Esophagus squamous epithelium (tissue), 5 donors: ENCODE data around the gene TRAPPC5. TPM values are rescaled to one million over a fixed set of nuclear protein-coding genes. Genes with fewer than 3 reads are reported as not detected.

ENCODE experiments used
- DNase-seq: peaks from one replicate; lab custom pipeline; 2025; lab: John Stamatoyannopoulos, UW
- H3K27ac ChIP-seq, 4 donors: fragments of 200-600 bp; sonication (generic); one replicate each; pipeline ENCODE4 v1.5.1; 2016 to 2019; ENCODE audit warnings: mild to moderate bottlenecking in 1 of 4
- H3K27me3 ChIP-seq, 4 donors: fragments of 200-600 bp; sonication (generic); 1 replicate in 3 of 4; 2 replicates in 1 of 4; pipeline versions ENCODE4 v1.5.1 to v1.6.0; 2017 to 2021; ENCODE audit warnings: antibody characterized with exemption in 1 of 4
- H3K36me3 ChIP-seq, 3 donors: fragments of 200-600 bp; sonication (generic); one replicate each; pipeline ENCODE4 v1.5.1; 2016 to 2019
- H3K4me1 ChIP-seq, 3 donors: fragments of 200-600 bp; sonication (generic); one replicate each; pipeline ENCODE4 v1.5.1; 2017 to 2019
- H3K4me3 ChIP-seq, 4 donors: fragments of 200-600 bp; sonication (generic); 1 replicate in 3 of 4; 2 replicates in 1 of 4; pipeline ENCODE4 v1.5.1; 2016 to 2019; ENCODE audit warnings: mild to moderate bottlenecking in 2 of 4, moderate library complexity in 1 of 4
- H3K9me3 ChIP-seq, 3 donors: fragments of 200-600 bp; sonication (generic); one replicate each; pipeline ENCODE4 v1.5.1; 2016 to 2019
- CTCF ChIP-seq, 6 experiments: fragments of 450-650 bp in 4 of 6; fragments of 200-600 bp in 2 of 6; sonication (generic) in 2 of 6; IDR thresholded peaks; one replicate each; pipeline ENCODE4 v1.5.1; 2016 to 2019; ENCODE audit warnings: antibody characterized with exemption in 6 of 6, mild to moderate bottlenecking in 4 of 6, moderate library complexity in 4 of 6
- POLR2A ChIP-seq, 4 donors: fragments of 450-650 bp; IDR thresholded peaks; one replicate each; pipeline ENCODE4 v1.6.1; 2017; ENCODE audit warnings: antibody characterized with exemption in 4 of 4, mild to moderate bottlenecking in 4 of 4, moderate library complexity in 3 of 4
- WGBS, 2 donors: methylation state at CpG; one replicate each; pipeline ENCODE4 v1.1.5; 2018; 5-methylcytosine and 5-hydroxymethylcytosine counted together
- intact Hi-C: fragments of 100-400 bp; cut with DNase I; formaldehyde crosslinking; loops from one replicate; pipeline ENCODE4 v1.15.0; 2022
- total RNA-seq, 4 donors: library from RNA; depleted of rRNA; stranded (reverse); fragments of >200 nt; gene quantifications; one replicate each; pipeline ENCODE4 v1.1.0, GENCODE V29; 2016
- donor health status: DM: yes; HTN: yes; CAD: no.

TRAPPC5 gene
- total RNA-seq, 4 donors from 2014 or later, result 52.3 to 91.5 (median 77.4) TPM

DNA sequence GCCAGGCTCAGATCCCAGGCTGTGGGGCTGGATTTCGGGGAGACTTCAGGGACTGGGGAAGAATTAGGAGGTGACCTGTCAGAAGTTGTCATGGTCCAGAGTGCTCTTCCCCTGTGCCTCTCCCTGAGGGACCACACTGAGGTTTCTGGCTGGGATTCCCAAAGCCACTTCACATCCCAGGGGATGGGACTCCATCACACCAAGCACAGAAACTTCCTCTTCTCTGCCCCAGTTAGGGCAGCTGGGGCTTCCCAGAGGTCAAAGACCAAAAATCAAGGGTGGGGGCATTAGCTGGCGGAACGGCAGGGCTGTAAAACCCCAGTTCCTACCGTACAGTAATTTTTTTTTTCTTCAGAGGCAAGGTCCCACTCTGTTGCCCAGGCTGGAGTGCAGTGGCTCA lies 13.9 kb downstream of the TRAPPC5 start:
- DNase-seq, result no peak
- no peak for TF ChIP-seq POLR2A (IDR thresholded peaks at IDR 0.05)
- no peak for TF ChIP-seq CTCF (IDR thresholded peaks at IDR 0.05)

GRCh38 chr19:7697721-7698287 lies 17.2 kb downstream of the TRAPPC5 start:
- H3K27me3 ChIP-seq, result peaks cover 0 to 68% (median 3%) of the 10 kb centered on the region in 4 donors
- no peak for TF ChIP-seq POLR2A (IDR thresholded peaks at IDR 0.05)
- TF ChIP-seq CTCF (IDR thresholded peaks at IDR 0.05), result no peak
- no peak for DNase-seq
- H3K9me3 ChIP-seq, result no peaks in the 10 kb centered on the region
- WGBS, 2 donors, result 75 to 80% methylated on average over 8 to 10 of the region's 10 CpGs
- intact Hi-C loops, result no loop called here
- no peaks in the 10 kb centered on the region for H3K36me3 ChIP-seq
- no peak overlapping the region for H3K4me3 ChIP-seq
- no peaks in the 10 kb centered on the region for H3K4me1 ChIP-seq
- H3K27ac ChIP-seq, result no peak overlapping the region

More for the DNA sequence above, 13.9 kb downstream of the TRAPPC5 start:
- Histone ChIP-seq H3K27ac (no peak overlapping the region), H3K9me3 (no peaks in the 10 kb centered on the region), H3K4me1 (no peaks in the 10 kb centered on the region), H3K36me3 (no peaks in the 10 kb centered on the region), H3K27me3 (peaks cover 0 to 53% (median 3%) of the 10 kb centered on the region in 4 donors), H3K4me3 (no peak overlapping the region)
- intact Hi-C loops, result no loop called here
- WGBS, 2 donors, result 53 to 61% methylated on average over 3 to 4 of the region's 4 CpGs

- no peaks in the 10 kb centered on the region for H3K4me1 ChIP-seq
- intact Hi-C loops, result no loop called here
- H3K4me3 ChIP-seq, result no peak overlapping the region
- 36 to 59% methylated on average over 2 to 4 of the region's 11 CpGs for WGBS, 2 donors
- H3K9me3 ChIP-seq, result no peaks in the 10 kb centered on the region
- H3K27me3 ChIP-seq, result peaks cover 0 to 73% (median 3%) of the 10 kb centered on the region in 4 donors
- H3K27ac ChIP-seq, result no peak overlapping the region
- no peak for TF ChIP-seq POLR2A (IDR thresholded peaks at IDR 0.05)
- TF ChIP-seq CTCF (IDR thresholded peaks at IDR 0.05), result no peak
- no peaks in the 10 kb centered on the region for H3K36me3 ChIP-seq
- no peak for DNase-seq
Measured at GRCh38 chr19:7698583-7698982, 17.9 kb downstream of the TRAPPC5 start.

DNA sequence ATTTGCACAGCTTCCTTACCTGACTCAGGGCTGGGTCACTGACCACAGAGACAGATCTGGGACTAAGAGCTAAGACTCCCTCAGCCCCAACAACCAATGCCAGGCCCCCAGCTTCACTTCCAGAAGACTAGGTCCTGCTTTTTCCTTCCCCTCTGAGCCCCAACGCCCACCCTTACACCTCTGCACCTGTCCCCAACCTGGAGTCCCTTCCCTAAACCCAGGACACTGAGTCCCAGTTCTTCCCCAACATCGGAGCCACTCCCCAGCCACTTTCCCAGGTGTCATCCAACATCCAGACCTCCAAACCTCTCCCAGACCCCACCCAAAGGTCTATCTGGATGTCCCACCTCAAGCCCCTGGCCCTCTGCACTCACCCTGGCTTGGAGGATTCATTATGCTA lies 18.4 kb downstream of the TRAPPC5 start:
- Histone ChIP-seq H3K27ac (no peak overlapping the region), H3K36me3 (no peaks in the 10 kb centered on the region), H3K4me1 (no peaks in the 10 kb centered on the region), H3K4me3 (no peak overlapping the region), H3K9me3 (no peaks in the 10 kb centered on the region), H3K27me3 (peaks cover 0 to 76% (median 3%) of the 10 kb centered on the region in 4 donors)
- intact Hi-C loops, result no loop called here
- 19 to 21% methylated on average over 2 of the region's 2 CpGs for WGBS, 2 donors
- TF ChIP-seq POLR2A (IDR thresholded peaks at IDR 0.05), result no peak
- no peak for TF ChIP-seq CTCF (IDR thresholded peaks at IDR 0.05)
- no peak for DNase-seq

DNA sequence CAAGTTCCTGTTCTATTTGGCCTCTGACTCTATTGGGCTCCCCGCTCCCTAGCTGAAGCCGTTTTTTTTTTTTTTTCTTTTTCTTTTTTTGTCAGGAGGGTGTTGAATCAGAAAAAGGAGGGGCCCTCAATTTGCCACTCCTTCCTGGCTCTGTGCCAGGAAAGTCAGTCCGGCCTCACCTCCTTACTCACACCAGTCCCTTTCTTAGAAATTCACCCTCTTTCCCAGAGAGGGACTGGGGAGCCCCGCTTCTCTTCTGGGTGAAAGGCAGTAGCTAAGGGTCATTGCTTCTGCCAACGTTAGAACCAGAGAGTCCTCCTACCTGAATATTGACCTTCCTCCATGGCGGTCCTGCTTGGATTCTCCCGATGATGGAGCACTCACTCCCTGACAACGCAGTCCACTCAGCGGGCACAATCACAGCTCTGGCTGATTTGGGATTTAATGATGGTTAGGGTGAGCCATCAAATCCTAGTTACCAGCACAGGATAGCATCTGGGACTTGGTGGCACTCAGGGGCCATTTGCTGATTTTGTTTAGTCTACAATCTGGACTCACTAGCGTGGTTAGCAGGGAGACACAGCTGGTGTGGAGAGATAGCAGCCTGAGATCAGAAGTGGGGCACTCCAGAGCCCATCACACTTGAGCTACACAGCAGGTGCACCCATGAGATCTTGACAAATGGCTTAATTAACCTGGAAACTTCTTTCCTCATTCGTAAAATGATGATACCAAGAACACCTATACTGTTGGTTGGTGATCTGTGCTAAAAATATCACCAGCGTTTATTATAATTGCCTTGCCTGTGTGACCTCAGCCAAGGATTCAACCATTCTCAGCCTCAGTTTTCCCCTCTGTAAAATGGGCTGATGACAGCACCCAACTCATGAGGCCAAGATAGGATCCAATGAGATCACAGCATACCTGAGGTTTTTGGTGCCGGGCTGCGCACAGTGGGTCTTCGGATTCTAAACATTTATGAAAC lies 19.1 kb downstream of the TRAPPC5 start:
- no peak overlapping the region for H3K27ac ChIP-seq
- TF ChIP-seq POLR2A (IDR thresholded peaks at IDR 0.05) (no peak), CTCF (IDR thresholded peaks at IDR 0.05) (no peak)
- intact Hi-C loops, result no loop called here
- DNase-seq, result no peak
- no peaks in the 10 kb centered on the region for H3K4me1 ChIP-seq
- H3K4me3 ChIP-seq, result no peak overlapping the region
- peaks cover 0 to 80% (median 3%) of the 10 kb centered on the region in 4 donors for H3K27me3 ChIP-seq
- no peaks in the 10 kb centered on the region for H3K9me3 ChIP-seq
- H3K36me3 ChIP-seq, result no peaks in the 10 kb centered on the region
- 55 to 56% methylated on average over 13 to 15 of the region's 15 CpGs for WGBS, 2 donors
